GM23248 (cell line): ENCODE data around the gene AMY2B.

Experiments
- EZH2 ChIP-seq: fragments of 200-600 bp; sonication (generic); IDR thresholded peaks from 2 replicates; pipeline ENCODE4 v1.6.1; 2018; ENCODE audit warnings: antibody characterized with exemption, mild to moderate bottlenecking; ENCODE audit not compliant: insufficient read depth, poor library complexity, severe bottlenecking
- EZH2phosphoT487 ChIP-seq: fragments of 200-600 bp; sonication (generic); IDR thresholded peaks from 2 replicates; pipeline ENCODE4 v1.6.1; 2018; ENCODE audit warnings: antibody characterized with exemption, moderate library complexity, mild to moderate bottlenecking, low read depth; ENCODE audit not compliant: insufficient read depth

GRCh38 chr1:103561643-103562395, 9.6 kb upstream of the AMY2B start:
- TF ChIP-seq EZH2 = no peak
- TF ChIP-seq EZH2phosphoT487 = no peak
